ENCODE results near the gene LIN37.

The LIN37 gene

DNA sequence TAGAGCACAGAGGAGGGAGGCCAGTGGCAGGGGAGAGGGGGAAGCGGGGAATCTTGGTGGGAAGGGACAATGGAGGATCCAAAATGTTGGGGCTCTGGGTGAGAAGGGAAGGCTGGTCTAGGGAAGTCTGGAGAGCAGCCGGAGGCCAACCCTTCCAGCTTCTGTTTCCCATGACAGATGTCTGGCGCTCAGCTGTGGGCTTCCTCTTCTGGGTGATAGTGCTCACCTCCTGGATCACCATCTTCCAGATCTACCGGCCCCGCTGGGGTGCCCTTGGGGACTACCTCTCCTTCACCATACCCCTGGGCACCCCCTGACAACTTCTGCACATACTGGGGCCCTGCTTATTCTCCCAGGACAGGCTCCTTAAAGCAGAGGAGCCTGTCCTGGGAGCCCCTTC lies 1.8 kb upstream of the LIN37 start:
- peak overlapping the region; percentile 99 for H3K27ac ChIP-seq
- DNase-seq (ENCODE audit: low read depth, low spot score): no peak

DNA sequence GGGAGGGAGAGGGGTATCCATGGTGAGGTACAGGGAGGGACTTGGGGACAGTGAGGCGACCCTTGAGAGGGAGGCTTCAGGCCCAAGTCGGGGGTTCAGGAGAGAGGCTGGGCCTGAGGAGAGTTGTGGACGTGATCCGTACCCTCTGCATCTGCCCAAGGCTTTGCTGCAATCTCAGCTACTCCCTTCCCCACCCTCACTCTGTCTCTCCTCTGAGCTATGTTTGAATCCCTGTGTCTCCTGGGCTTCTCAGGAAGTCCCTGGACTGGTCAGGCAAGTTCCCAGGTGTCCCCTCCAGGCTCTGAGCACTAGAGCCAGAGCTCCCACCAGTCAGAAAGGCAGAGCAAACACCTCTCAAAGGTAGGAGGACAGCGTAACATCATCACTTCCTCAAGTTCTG lies 1.8 kb downstream of the LIN37 start:
- DNase-seq (ENCODE audit: low read depth, low spot score): no peak
- H3K27ac ChIP-seq: no peak overlapping the region

DNA sequence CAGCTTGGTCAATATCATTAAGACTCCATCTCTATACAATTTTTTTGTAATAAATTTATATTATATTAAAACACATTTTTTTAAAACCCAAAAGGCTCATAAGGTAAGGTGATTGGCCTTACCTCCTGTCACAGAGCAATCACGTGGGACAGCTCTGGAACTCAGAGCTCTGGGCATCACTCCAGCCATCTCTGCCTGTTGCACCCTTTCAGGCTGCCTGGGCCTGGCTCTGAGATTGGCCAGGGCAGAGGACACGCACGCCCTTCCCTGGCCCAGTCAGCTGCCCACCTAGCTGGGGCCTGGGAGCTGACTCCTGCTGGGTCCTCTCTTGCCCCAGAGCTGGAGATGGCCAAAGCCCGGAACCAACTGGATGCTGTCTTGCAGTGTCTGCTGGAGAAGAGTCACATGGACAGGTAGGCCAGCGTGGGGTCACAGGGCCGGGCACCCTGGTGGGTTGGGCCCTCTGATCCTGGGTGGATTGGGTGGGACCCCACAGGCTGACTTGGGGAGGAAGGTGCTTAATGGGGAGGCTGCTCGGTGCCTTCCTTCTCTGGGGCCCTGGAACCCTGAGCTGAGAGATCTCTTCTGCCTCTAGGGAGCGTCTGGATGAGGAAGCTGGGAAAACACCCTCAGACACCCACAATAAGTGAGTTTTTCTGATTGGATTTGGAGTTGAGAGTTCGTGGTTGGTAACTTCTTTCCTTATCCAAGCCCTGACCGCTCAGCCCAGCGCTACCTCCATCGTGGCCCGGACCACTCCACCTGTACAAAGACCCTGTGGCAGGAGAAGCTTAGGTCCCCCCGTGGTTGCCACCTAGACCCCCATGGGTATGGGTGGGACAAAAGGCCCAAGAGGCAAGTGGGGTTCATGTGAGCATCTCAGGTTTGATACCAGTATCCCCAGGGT lies 3.7 kb downstream of the LIN37 start:
- no peak overlapping the region for H3K27ac ChIP-seq
- no peak for DNase-seq (ENCODE audit: low read depth, low spot score)

DNA sequence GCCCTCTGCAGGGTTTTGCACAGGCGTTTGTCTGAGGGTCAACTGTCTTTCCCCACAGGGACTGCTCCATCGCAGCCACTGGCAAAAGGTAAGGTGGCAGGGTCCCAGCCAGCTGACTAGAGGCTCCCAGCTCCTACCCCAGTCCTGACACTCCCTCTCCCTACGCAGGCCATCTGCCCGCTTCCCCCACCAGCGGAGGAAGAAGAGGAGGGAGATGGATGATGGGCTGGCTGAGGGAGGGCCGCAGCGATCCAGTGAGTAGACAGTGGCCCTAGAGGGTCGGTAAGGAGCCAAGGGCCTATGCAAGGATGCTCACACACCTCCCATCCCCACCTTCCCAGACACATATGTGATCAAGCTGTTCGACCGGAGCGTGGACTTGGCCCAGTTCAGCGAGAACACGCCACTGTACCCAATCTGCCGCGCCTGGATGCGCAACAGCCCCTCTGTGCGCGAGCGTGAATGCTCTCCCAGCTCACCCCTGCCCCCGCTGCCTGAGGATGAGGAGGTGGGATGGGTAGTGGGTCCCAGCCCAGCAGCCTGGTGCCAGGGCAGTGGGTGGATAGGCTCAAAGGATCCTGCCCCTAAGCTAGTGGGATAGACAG lies 4.5 kb downstream of the LIN37 start:
- no peak overlapping the region for H3K27ac ChIP-seq
- no peak for DNase-seq (ENCODE audit: low read depth, low spot score)

DNA sequence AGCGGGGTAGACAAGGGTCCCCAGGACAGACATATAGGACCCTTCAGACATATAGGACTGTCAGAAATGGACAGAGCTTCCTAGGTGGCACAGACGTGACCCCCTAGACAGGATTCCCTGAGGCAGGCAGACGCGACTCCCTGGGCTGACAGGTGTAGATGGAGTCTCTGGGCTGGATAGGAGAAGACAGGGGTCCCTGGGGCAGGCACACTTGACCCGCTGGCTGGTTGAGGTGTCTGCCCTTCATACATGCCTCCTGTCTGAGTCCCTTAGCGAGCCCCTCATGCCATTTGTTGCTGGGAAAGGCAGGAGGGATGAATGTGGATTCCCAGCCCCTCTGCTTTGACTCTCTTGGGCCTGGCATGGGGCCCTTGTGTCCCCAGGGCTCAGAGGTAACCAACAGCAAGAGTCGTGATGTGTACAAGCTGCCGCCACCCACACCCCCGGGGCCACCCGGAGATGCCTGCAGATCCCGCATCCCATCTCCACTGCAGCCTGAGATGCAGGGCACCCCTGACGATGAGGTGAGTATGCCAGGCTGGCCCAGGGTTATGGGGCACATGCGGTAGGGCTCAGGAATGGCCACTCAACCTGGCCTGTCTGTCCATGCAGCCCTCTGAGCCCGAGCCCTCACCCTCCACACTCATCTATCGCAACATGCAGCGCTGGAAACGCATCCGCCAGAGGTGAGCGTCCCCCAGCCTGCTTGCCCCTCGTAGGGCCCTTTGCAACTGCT lies 5.4 kb downstream of the LIN37 start:
- no peak for DNase-seq (ENCODE audit: low read depth, low spot score)
- H3K27ac ChIP-seq: no peak overlapping the region

DNA sequence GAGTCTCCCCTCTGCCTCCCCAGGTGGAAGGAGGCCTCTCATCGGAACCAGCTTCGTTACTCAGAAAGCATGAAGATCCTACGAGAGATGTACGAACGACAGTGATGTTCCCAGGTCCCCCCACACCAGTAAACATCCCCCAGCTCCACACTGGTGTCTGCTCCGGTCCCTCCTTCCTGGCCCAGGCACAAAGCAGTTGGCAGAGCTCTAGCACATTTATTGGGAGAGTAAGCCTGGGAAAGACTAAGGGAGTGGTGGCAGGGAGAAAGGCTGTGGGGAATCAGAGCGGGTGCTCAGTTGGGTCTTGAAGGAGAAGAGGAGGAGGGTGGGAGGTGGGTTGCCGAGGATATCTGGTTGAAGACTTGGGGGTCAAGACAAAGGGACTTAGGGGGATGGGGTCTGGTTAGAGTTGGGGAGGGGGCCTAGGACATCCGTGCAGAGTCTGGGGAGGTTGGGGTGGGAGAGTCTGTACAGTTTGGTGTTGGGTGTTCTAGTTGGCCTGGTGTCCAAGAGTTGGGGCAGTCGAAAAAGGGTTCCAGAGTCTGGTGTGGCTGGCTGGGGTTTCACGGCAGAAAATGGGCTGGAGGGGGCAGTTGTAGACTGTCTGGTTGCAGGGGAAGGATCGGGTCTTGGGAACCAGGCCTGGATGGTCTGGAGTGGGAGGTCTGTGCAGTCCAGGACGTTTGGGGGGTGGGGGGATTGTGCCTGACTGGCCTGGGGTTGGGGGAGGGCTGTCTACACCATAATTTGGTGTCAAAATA lies 6.2 kb downstream of the LIN37 start:
- DNase-seq (ENCODE audit: low read depth, low spot score): no peak

DNA sequence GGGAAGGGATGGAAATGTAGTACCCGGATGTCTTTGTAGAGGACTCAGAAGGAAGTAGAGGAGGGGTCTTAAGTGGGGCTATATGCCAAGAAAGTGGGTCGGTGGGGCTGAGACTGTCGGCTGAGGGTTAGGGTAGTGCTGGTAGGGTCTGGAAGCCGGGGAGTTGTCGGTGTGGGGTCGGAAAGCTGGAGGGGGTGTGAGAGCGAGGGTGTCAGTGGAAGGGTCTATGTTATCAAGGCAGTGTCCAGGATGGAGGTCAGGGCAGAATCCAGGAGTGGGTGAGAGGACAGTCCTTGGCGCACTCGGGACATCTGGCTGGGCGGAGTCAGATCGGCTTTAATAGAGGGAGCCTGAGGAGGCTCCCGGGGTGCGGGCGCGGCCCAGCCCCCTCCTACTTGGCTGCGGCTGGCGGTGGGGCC lies 6.8 kb downstream of the LIN37 start:
- DNase-seq (ENCODE audit: low read depth, low spot score): no peak
- H3K27ac ChIP-seq: no peak overlapping the region

More for the DNA sequence above, 6.2 kb downstream of the LIN37 start:
- no peak overlapping the region for H3K27ac ChIP-seq

DNA sequence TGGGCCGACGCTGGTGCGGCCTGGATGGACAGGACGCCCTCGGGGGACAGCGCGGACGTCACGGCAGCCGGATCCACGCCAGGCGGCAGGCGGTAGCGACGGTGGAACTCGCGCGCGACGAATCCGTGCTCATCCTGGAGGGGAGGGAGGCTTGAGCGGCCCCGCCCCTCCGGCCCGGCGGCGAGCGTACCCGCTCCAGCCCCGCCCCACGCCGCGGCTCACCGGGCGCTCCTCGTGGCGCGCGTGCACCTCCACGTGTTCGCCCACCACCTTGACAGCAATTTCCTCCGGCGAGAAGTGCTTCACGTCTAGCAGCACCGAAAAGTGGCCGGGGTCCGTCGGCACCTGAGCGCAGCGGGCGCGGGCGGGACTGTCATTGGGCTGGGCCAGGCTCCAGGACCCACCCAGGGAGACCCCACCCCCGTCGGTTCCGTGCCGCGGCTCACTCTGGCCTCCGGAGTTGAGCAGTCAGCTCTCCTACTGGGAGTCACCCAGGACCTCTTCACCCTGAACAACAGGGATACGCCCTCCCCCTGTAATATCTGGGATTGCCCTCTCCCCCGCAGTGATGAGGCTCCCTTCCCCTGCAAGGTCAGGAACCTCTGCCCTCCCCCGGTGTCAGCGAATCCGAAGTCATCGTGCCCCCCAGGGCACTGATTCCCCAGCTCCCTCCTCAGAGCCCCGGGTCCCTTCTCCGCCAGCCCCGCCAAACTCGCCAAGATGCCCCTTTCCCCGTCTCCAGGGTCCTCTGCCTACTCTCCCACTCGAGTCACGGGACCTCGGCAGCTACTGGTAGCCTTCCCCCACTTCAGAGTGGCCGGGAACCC lies 7.4 kb downstream of the LIN37 start:
- H3K27ac ChIP-seq: no peak overlapping the region
- no peak for DNase-seq (ENCODE audit: low read depth, low spot score)

DNA sequence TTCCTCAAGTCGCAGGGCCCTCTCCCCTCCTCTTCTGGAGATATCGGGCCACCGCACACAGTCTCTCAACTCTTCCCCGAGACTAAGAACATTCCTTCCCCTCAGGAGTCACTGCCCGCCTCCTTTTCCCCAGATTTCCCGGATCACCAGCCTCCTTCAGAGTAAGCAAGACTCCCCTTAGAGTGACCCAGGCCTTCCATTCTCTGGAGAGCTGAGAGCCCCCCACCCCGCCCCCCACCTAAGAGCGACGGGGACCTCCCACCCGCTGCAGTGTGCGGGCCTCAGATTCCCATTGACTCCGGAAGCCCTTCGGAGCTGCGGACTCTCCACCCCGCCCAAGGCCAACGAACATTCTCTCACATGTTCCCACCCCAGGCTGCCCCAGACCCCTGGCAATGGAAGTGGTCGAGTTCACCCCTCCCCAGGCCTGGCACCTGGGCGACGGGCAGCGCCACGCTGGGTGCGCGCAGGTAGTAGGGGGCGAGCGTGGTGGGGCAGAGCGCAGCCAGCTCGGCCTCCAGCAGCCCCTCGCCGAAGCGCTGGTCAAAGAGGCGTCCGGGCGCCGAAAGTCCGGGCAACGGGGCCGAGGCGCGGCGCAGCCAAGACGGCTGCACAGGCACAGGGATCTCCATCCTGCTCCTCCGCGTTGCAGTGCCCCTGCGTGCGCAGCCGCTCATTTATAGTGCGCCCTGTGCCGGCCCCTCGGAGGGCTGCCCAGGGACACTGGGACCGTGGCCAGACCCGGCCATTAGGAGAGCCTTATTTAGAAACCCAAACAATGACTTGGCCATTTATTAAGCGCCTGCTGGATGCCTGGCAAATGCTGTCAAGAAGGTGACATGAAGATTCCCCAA lies 8.2 kb downstream of the LIN37 start, which contains the start of gene HSPB6:
TSS of gene HSPB6 (minus strand) at position 653 of the 854 bp plus-strand sequence. CDS start at position 632, 21 bp downstream.
- DNase-seq (ENCODE audit: low read depth, low spot score): no peak
- H3K27ac ChIP-seq: peak within 1 kb of the TSS; percentile 84

DNA sequence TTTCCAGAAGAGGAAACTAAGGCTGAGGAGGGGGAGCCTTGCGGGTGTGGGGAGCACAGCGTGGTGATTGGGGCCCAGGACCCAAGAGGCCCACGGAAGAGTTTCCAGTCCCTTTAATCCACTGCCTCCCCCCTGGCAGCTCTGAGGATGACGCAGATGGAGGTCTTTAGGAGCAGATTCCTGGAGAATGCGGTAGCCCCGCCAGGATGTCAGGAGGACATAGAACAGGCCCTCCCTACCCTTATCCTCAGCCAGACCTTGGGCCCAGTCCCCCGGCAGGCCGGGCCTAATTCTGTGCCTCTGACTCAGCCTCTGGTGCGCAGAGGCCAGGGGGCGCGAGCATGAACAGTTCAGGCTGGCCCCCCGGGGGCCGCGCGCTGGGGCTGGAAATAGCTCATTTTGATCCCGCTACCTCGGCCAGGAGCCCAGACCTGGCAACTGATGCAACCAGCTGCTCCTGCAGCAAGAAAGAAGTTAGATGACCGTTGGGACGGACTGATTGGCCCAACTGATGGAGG lies 8.9 kb downstream of the LIN37 start:
- no peak for DNase-seq (ENCODE audit: low read depth, low spot score)
- peak overlapping the region; percentile 84 for H3K27ac ChIP-seq

DNA sequence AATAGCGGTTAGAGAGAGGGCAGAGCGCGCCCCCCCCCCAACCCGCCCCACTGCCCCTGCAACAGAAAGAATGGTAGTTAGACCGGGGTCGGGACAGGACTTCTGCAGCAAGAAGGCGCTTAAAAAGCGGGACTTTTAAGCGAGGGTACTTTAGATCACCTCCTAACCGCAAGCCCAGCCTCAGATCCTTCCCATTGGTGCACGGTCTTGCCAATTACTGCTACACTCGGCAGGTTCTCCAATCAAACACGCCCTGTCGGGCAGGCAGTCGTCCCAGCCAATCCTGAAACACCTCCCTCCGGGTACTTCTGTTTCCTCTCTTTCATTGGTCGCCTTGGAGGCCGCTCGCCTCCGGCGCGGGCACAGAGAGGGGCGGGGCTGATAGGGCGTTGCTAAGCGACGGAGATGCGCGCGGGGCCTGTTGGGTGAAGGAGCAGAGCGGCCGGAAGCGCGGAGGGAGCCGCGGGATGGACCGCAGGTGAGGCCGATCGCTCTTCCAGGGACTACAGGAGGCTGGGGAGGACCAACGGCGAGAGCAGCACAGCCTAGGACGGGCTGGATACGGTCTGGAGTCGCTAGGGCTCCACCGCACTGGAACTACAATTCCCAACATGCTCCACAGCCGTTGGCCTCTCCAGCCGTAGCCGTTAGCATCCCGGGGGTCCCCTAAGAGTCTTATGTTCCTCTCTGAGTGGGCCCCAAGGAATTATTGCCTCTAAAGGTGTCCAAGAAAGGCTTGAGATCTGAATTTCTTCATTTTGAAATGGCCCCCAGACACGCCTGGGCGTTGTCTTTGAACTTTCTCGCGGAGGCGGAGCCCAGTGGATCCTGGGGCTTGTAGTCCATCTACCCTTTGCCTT lies 9.6 kb downstream of the LIN37 start, which contains the start of gene PROSER3:
TSS of gene PROSER3 (plus strand) at position 428 of the 860 bp plus-strand sequence. CDS start at position 468, 40 bp downstream.
- peak; percentile 98 for DNase-seq (ENCODE audit: low read depth, low spot score)

DNA sequence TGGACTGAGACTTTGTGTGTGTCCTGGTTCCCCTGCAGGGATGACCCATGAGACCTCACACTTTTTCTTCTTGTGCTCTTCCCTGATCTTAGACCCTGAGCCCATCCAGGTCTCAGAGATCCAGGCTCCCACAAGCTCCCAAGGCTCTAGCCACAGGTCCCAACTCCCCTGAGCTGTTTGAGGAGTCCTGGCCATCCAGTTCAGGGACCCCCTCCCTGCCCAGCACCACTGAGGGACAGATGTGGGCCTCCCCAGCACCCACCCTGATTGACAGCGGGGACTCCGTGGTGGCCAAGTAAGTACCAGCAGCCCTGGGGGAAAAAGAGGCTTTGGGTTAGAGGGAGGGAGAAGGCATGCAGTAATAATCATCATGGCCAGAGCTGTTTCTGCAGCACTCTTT lies 11.3 kb downstream of the LIN37 start:
- DNase-seq (ENCODE audit: low read depth, low spot score): no peak
- H3K27ac ChIP-seq: no peak overlapping the region

More for the DNA sequence above, 9.6 kb downstream of the LIN37 start, which contains the start of gene PROSER3:
- H3K27ac ChIP-seq: peak within 1 kb of the TSS; percentile 84

DNA sequence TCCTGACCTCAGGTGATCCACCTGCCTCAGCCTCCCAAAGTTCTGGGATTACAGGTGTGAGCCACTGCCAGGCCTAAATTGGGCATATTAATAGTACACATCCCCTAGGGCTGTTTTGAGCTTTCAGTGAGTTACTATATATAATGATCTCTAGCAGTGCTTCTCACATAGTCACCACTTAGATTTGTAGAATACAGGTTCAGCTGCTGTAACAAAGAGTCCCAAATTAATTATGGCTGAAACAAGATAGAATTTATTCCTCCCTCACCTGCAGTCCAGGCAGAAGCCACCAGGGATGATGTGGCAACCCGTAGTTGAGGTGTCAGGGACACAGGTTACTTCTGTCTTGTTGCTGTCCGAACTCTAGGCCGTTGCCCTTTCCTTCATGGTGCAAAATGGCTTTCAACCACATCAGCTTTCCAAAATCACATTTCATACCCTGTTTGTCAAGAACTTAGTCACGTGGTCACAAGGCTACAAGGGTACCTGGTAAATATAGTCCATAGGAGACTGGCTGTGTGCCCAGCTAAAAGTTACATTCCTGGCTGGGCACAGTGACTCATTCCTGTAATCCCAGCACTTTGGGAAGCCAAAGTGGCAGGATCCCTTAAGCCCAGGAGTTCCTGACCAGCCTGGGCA lies 12.5 kb downstream of the LIN37 start:
- no peak for DNase-seq (ENCODE audit: low read depth, low spot score)
- H3K27ac ChIP-seq: no peak overlapping the region

DNA sequence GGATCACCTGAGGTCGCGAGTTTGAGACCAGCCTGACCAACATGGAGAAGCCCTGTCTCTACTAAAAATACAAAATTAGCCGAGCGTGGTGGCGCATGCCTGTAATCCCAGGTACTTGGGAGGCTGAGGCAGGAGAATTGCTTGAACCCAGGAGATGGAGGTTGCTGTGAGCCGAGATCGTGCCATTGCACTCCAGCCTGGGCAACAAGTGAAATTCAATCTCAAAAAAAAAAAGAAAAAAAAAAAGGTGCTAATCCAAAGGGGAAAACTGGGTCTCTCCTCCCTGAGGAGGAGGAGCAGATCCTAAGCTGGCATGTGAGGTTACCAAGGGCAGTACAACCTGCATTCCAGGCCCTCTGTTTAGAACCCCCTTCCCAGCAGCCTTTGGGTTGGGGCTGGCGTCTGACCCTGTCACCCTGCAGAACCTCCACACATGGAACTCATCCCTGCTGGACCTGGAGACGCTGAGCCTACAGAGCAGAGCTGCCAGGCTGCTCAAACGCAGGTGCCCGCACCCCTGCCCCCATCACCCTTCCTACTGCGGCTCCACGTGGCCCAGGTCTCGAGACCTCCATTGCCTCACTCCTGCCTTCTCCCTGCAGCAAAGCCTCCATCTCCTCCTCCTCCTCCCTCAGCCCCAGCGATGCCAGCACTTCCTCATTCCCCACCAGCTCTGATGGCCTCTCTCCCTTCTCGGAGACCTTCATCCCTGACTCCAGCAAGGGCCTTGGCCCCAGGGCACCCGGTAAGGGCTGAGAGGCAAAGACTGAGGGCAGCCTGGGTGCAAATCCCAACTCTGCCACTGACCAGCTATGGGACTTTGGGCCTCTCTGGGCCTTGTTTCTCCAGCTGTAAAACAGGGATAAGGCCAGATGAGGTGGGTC lies 16.3 kb downstream of the LIN37 start:
- H3K27ac ChIP-seq: no peak overlapping the region
- DNase-seq (ENCODE audit: low read depth, low spot score): no peak

DNA sequence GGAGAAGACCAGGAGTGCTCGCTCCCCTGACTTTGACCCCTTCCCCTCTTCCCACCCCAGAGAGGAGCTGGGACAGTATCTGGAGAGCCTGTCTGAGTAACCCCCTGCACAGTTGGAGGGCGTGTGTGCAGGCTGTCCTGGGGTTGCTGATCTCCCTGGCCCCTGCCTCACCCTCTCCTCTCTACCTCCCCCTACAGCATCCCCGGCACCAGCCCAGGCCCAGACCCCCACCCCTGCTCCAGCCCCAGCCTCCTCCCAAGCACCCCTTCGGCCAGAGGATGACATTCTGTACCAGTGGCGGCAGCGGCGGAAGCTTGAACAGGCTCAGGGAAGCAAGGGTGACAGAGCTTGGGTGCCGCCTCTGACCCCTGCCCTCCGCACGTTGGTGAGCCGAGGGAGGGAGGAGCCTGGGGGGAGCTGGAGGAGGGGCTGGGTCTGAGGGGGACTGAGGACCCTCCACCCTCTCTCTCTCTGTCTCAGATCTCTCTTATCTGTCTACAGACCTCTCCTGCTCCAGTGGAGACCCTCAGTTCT lies 18.3 kb downstream of the LIN37 start:
- no peak for DNase-seq (ENCODE audit: low read depth, low spot score)
- no peak overlapping the region for H3K27ac ChIP-seq

Data from epithelial cell of prostate (primary cell).